ENCODE measurements around the gene TMOD1.

DNA sequence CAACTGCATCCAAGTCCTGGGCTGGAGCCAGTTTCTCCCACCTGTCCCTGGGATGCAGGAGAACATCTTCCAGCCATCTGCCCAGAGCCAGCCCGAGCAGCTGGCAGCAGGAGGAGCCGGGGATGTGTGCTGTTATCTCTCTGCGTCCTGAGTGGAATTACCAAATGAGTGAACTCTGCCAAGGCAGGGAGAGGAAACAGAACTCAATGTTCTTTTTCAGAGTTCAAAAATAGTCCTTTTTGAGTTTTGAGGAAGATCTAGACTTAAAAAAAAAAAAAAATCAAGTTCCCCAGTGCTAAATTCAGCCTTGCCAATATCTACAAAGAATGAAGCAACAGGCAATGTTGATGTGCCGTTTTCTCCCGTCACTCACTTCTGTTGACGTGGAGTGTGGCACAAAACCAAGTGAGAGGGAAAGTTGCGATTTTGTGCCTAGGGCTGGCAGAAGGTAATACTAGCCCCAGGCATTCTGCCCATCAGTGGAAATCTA lies 56.2 kb downstream of the TMOD1 start:
- TF ChIP-seq SMC3 (conservative IDR thresholded peaks at IDR 0.05; ENCODE audit: insufficient read depth, low read depth, low read length), result no peak
- no peak for TF ChIP-seq PURB (CRISPR knock-in tag; IDR thresholded peaks at IDR 0.05; ENCODE audit: low read depth)
- no peak for TF ChIP-seq HES1 (IDR thresholded peaks at IDR 0.05; ENCODE audit: low read depth)
- no peak for TF ChIP-seq HDAC1 (IDR thresholded peaks at IDR 0.05)
- no peak for TF ChIP-seq POLR2AphosphoS5 (IDR thresholded peaks at IDR 0.05; ENCODE audit: control insufficient read depth, insufficient read depth, low read depth, low read length)
- TF ChIP-seq ZNF316 (IDR thresholded peaks at IDR 0.05), result no peak
- TF ChIP-seq JUNB (CRISPR knock-in tag; conservative IDR thresholded peaks at IDR 0.05), result no peak
- no peak for TF ChIP-seq ELK1 (CRISPR knock-in tag; IDR thresholded peaks at IDR 0.05)
- TF ChIP-seq ESRRA (IDR thresholded peaks at IDR 0.05; ENCODE audit: borderline replicate concordance, low read depth), result no peak
- TF ChIP-seq HNRNPH1 (optimal IDR thresholded peaks at IDR 0.05; ENCODE audit: low read depth, low read length), result no peak
- no peak for TF ChIP-seq ZNF124 (CRISPR knock-in tag; IDR thresholded peaks at IDR 0.05)

Measured in K562 (cell line).